HUES6 (cell line): ENCODE results near the gene CAMK1D.

ENCODE experiments used
- H3K27ac ChIP-seq: 2 replicates; pipeline ENCODE4 v1.7.0; 2013; ENCODE audit warnings: low read depth, mild to moderate bottlenecking, low read length, inconsistent platforms
- H3K27me3 ChIP-seq: 2 replicates; pipeline ENCODE4 v1.6.1; 2013; ENCODE audit warnings: low read length; ENCODE audit not compliant: control insufficient read depth, insufficient read depth
- H3K36me3 ChIP-seq: 2 replicates; pipeline ENCODE4 v1.6.1; 2013; ENCODE audit warnings: low read length; ENCODE audit not compliant: control insufficient read depth, insufficient read depth
- H3K4me1 ChIP-seq: 2 replicates; pipeline ENCODE4 v1.6.1; 2013; ENCODE audit warnings: low read length; ENCODE audit not compliant: control insufficient read depth, insufficient read depth
- H3K4me3 ChIP-seq: 2 replicates; pipeline ENCODE4 v1.5.1; 2013; ENCODE audit warnings: low read depth, low read length
- H3K9ac ChIP-seq: one replicate; pipeline ENCODE4 v1.6.1; 2013; ENCODE audit warnings: mild to moderate bottlenecking, low read length
- H3K9me3 ChIP-seq: 2 replicates; pipeline ENCODE4 v1.6.1; 2013; ENCODE audit warnings: low read depth, low read length; ENCODE audit not compliant: control insufficient read depth, insufficient read depth

The CAMK1D gene

GRCh38 chr10:12691596-12691995 lies 342.2 kb downstream of the CAMK1D start:
- Histone ChIP-seq H3K9me3 (no peaks in the 10 kb centered on the region), H3K27ac (no peak overlapping the region), H3K4me3 (no peak overlapping the region), H3K9ac (no peak overlapping the region), H3K4me1 (no peaks in the 10 kb centered on the region), H3K36me3 (no peaks in the 10 kb centered on the region), H3K27me3 (no peaks in the 10 kb centered on the region)

- H3K9ac ChIP-seq = no peak overlapping the region
- H3K4me1 ChIP-seq = no peaks in the 10 kb centered on the region
- no peaks in the 10 kb centered on the region for H3K27me3 ChIP-seq
- no peaks in the 10 kb centered on the region for H3K9me3 ChIP-seq
- no peak overlapping the region for H3K4me3 ChIP-seq
- no peak overlapping the region for H3K27ac ChIP-seq
- H3K36me3 ChIP-seq = no peaks in the 10 kb centered on the region
Observed at GRCh38 chr10:12697764-12698163, 348.4 kb downstream of the CAMK1D start.

- Histone ChIP-seq H3K27me3 (no peaks in the 10 kb centered on the region), H3K4me1 (no peaks in the 10 kb centered on the region), H3K9ac (no peak overlapping the region), H3K36me3 (no peaks in the 10 kb centered on the region), H3K27ac (no peak overlapping the region), H3K9me3 (no peaks in the 10 kb centered on the region), H3K4me3 (no peak overlapping the region)
Observed at GRCh38 chr10:12699258-12699700, 349.9 kb downstream of the CAMK1D start.

- H3K27me3 ChIP-seq = no peaks in the 10 kb centered on the region
- H3K9me3 ChIP-seq = no peaks in the 10 kb centered on the region
- H3K27ac ChIP-seq = no peak overlapping the region
- H3K9ac ChIP-seq = no peak overlapping the region
- H3K4me3 ChIP-seq = no peak overlapping the region
- H3K36me3 ChIP-seq = no peaks in the 10 kb centered on the region
- no peaks in the 10 kb centered on the region for H3K4me1 ChIP-seq
Observed at GRCh38 chr10:12699781-12700556, 350.6 kb downstream of the CAMK1D start.

- no peak overlapping the region for H3K27ac ChIP-seq
Observed at GRCh38 chr10:12700557-12700874, 351.2 kb downstream of the CAMK1D start.

GRCh38 chr10:12701696-12702095 lies 352.3 kb downstream of the CAMK1D start:
- Histone ChIP-seq H3K4me1 (peaks cover 2% of the 10 kb centered on the region), H3K27me3 (no peaks in the 10 kb centered on the region), H3K9ac (no peak overlapping the region), H3K9me3 (no peaks in the 10 kb centered on the region), H3K27ac (no peak overlapping the region), H3K36me3 (no peaks in the 10 kb centered on the region), H3K4me3 (no peak overlapping the region)

More at GRCh38 chr10:12700557-12700874, 351.2 kb downstream of the CAMK1D start:
- Histone ChIP-seq H3K27me3 (no peaks in the 10 kb centered on the region), H3K36me3 (no peaks in the 10 kb centered on the region), H3K9ac (no peak overlapping the region), H3K9me3 (no peaks in the 10 kb centered on the region), H3K4me1 (no peaks in the 10 kb centered on the region), H3K4me3 (no peak overlapping the region)

GRCh38 chr10:12702215-12702770 lies 352.9 kb downstream of the CAMK1D start:
- no peak overlapping the region for H3K4me3 ChIP-seq
- H3K9me3 ChIP-seq = no peaks in the 10 kb centered on the region
- no peak overlapping the region for H3K27ac ChIP-seq
- H3K4me1 ChIP-seq = peaks cover 8% of the 10 kb centered on the region
- H3K27me3 ChIP-seq = no peaks in the 10 kb centered on the region
- H3K36me3 ChIP-seq = no peaks in the 10 kb centered on the region
- no peak overlapping the region for H3K9ac ChIP-seq

- no peaks in the 10 kb centered on the region for H3K27me3 ChIP-seq
- H3K4me3 ChIP-seq = no peak overlapping the region
- H3K9ac ChIP-seq = no peak overlapping the region
- H3K27ac ChIP-seq = no peak overlapping the region
- peaks cover 16% of the 10 kb centered on the region for H3K4me1 ChIP-seq
- no peaks in the 10 kb centered on the region for H3K9me3 ChIP-seq
- no peaks in the 10 kb centered on the region for H3K36me3 ChIP-seq
Observed at GRCh38 chr10:12703126-12703525, 353.8 kb downstream of the CAMK1D start.

- Histone ChIP-seq H3K4me1 (peaks cover 20% of the 10 kb centered on the region), H3K27ac (no peak overlapping the region), H3K27me3 (no peaks in the 10 kb centered on the region), H3K9me3 (no peaks in the 10 kb centered on the region), H3K4me3 (no peak overlapping the region), H3K9ac (no peak overlapping the region), H3K36me3 (no peaks in the 10 kb centered on the region)
Observed at GRCh38 chr10:12703813-12704212, 354.5 kb downstream of the CAMK1D start.

GRCh38 chr10:12704488-12704887 lies 355.1 kb downstream of the CAMK1D start:
- Histone ChIP-seq H3K36me3 (no peaks in the 10 kb centered on the region), H3K9me3 (no peaks in the 10 kb centered on the region), H3K4me3 (no peak overlapping the region), H3K9ac (no peak overlapping the region), H3K27ac (no peak overlapping the region), H3K27me3 (no peaks in the 10 kb centered on the region), H3K4me1 (peaks cover 21% of the 10 kb centered on the region)

- Histone ChIP-seq H3K27me3 (no peaks in the 10 kb centered on the region), H3K4me1 (peaks cover 25% of the 10 kb centered on the region), H3K27ac (no peak overlapping the region), H3K9ac (no peak overlapping the region), H3K36me3 (no peaks in the 10 kb centered on the region), H3K9me3 (no peaks in the 10 kb centered on the region), H3K4me3 (no peak overlapping the region)
Observed at GRCh38 chr10:12705943-12706342, 356.6 kb downstream of the CAMK1D start.
